K562 (cell line): Measurements from ENCODE around the gene NACA. TPM values are rescaled to one million over a fixed set of nuclear protein-coding genes. Genes with fewer than 3 reads are reported as not detected.
A peak's percentile ranks its signal among the peaks of the same experiment; 100 is the strongest.

Experiments
- AFF1 ChIP-seq, 2 experiments: fragments of 450-650 bp; IDR thresholded peaks; 2 replicates each; pipeline ENCODE4 v1.6.1; 2018; ENCODE audit warnings: mild to moderate bottlenecking in 2 of 2, low read depth in 1 of 2; ENCODE audit not compliant: partially characterized antibody in 2 of 2
- ATF4 ChIP-seq: fragments of 450-650 bp; formaldehyde crosslinking; IDR thresholded peaks from 2 replicates; pipeline ENCODE4 v1.4.0; 2022; ENCODE audit warnings: mild to moderate bottlenecking, moderate library complexity
- EWSR1 ChIP-seq: fragments of 450-650 bp; IDR thresholded peaks from 2 replicates; pipeline ENCODE4 v1.6.1; 2018; ENCODE audit warnings: borderline replicate concordance, mild to moderate bottlenecking, low read depth, moderate library complexity; ENCODE audit not compliant: partially characterized antibody
- MAZ ChIP-seq, 2 experiments: fragments of 450-650 bp in 1 of 2; sonication (generic) in 1 of 2; formaldehyde crosslinking; IDR thresholded peaks in 1 of 2; conservative IDR thresholded peaks in 1 of 2; 2 replicates each; pipeline versions ENCODE4 v1.4.0 to v1.5.0; 2020; ENCODE audit warnings: mild to moderate bottlenecking in 1 of 2, missing genetic modification reagents in 1 of 2
- NBN ChIP-seq: fragments of 450-650 bp; IDR thresholded peaks from 2 replicates; pipeline ENCODE4 v1.6.1; 2016; ENCODE audit warnings: low read depth, mild to moderate bottlenecking
- NCOA2 ChIP-seq, 2 experiments: fragments of 450-650 bp; IDR thresholded peaks; 2 replicates each; pipeline ENCODE4 v1.6.1; 2018; ENCODE audit warnings: mild to moderate bottlenecking in 2 of 2, moderate library complexity in 1 of 2; ENCODE audit not compliant: partially characterized antibody in 2 of 2
- NCOR1 ChIP-seq: fragments of 450-650 bp; IDR thresholded peaks from 2 replicates; pipeline ENCODE4 v1.6.1; 2016; ENCODE audit warnings: mild to moderate bottlenecking, moderate library complexity
- NFE2 ChIP-seq: IDR thresholded peaks from 2 replicates; pipeline ENCODE4 v1.6.1; 2014; ENCODE audit warnings: antibody characterized with exemption, low read depth
- NFRKB ChIP-seq: fragments of 450-650 bp; IDR thresholded peaks from 2 replicates; pipeline ENCODE4 v1.6.1; 2016; ENCODE audit warnings: low read depth
- NFXL1 ChIP-seq: fragments of 450-650 bp; formaldehyde crosslinking; IDR thresholded peaks from 2 replicates; pipeline ENCODE4 v1.4.0; 2021; ENCODE audit warnings: mild to moderate bottlenecking
- NR2C1 ChIP-seq, 2 experiments: fragments of 450-650 bp; IDR thresholded peaks; 2 replicates each; pipeline ENCODE4 v1.6.1; 2017; ENCODE audit warnings: mild to moderate bottlenecking in 2 of 2, antibody characterized with exemption in 1 of 2, inconsistent platforms in 1 of 2, missing compliant biosample characterization in 1 of 2, missing genetic modification characterization in 1 of 2
- SMARCA4 ChIP-seq: fragments of 450-650 bp; IDR thresholded peaks from 2 replicates; pipeline ENCODE4 v1.6.1; 2016
- TCFL5 ChIP-seq: fragments of 250-450 bp; sonication (Bioruptor Pico); conservative IDR thresholded peaks from 2 replicates; pipeline ENCODE4 v1.6.1; 2021; ENCODE audit warnings: mild to moderate bottlenecking, moderate library complexity, matching md5 sums
- TFAM ChIP-seq: fragments of 250-450 bp; sonication (Bioruptor Pico); conservative IDR thresholded peaks from 2 replicates; pipeline ENCODE4 v1.5.0; 2021; ENCODE audit warnings: mild to moderate bottlenecking, moderate library complexity
- THAP7 ChIP-seq: fragments of 250-450 bp; sonication (Bioruptor Pico); IDR thresholded peaks from 2 replicates; pipeline ENCODE4 v1.5.0; 2021
- USF2 ChIP-seq: sonication (generic); formaldehyde crosslinking; IDR thresholded peaks from 2 replicates; pipeline ENCODE4 v1.5.0; 2020; ENCODE audit warnings: missing genetic modification reagents
- ZBTB43 ChIP-seq: sonication (generic); formaldehyde crosslinking; IDR thresholded peaks from 2 replicates; pipeline ENCODE4 v1.8.0; 2023; ENCODE audit warnings: mild to moderate bottlenecking, missing genetic modification reagents
- ZNF124 ChIP-seq: sonication (generic); formaldehyde crosslinking; IDR thresholded peaks from 2 replicates; pipeline ENCODE4 v1.8.1; 2022; ENCODE audit warnings: missing genetic modification reagents
- polyA plus RNA-seq, 8 experiments: library from polyadenylated mRNA; depleted of rRNA in 4 of 8; stranded (reverse) in 5 of 8; unstranded in 3 of 8; fragments of >200 nt; fragmentation: Nextera tagmentation in 2 of 8; fragmentation: Illumina TruSeq in 1 of 8; extraction: Ambion mirVana in 2 of 8; extraction: Trizol in 1 of 8; gene quantifications; 2 replicates each; pipeline versions ENCODE4 v1.2.1 to v1.2.3, GENCODE V29; 2011 to 2014; ENCODE audit warnings: inconsistent platforms in 1 of 8, missing spikeins in 1 of 8
- total RNA-seq, 7 experiments: library from RNA; depleted of rRNA in 6 of 7; stranded (reverse); fragments of >200 nt in 6 of 7; fragmentation: Illumina TruSeq in 2 of 7; extraction: Trizol in 2 of 7; gene quantifications; 2 replicates each; pipeline versions ENCODE4 v1.2.1 to v1.2.3, GENCODE V29; 2011 to 2021; ENCODE audit warnings: low replicate concordance in 1 of 7

Gene NACA
- total and polyA plus RNA-seq, 9 of the 15 experiments (the other 6 are each of a cell fraction or from before 2014, with no cell fraction given) = 1,030 to 2,416 (median 1,645) TPM

GRCh38 chr12:56687223-56688128 lies 37.6 kb downstream of the NACA start (continued):
- TF ChIP-seq ZBTB43 (no peak), TFAM (CRISPR knock-in tag) (no peak), ATF4 (no peak), THAP7 (CRISPR knock-in tag) (no peak), NFXL1 (CRISPR knock-in tag) (no peak), SMARCA4 (no peak), ZNF124 (CRISPR knock-in tag) (no peak), USF2 (CRISPR knock-in tag) (no peak), NR2C1 (IDR thresholded peaks at IDR 0.05) (no peak), NR2C1 (tag; IDR thresholded peaks at IDR 0.05) (no peak), NCOA2 (IDR thresholded peaks at IDR 0.05; ENCODE audit: partially characterized antibody in 2 of 2) (no peak), NBN (no peak), NFE2 (no peak), NFRKB (0 out of 2 replicates have a peak, but pooled peaks have one; percentile 12), NCOR1 (no peak), EWSR1 (no peak), TCFL5 (no peak), MAZ (CRISPR knock-in tag; conservative IDR thresholded peaks at IDR 0.05 in 1 of 2, IDR thresholded peaks at IDR 0.05 in 1 of 2) (peak in 1 of 2 experiments; percentile 40; a peak in 2 of 4 replicates), AFF1 (IDR thresholded peaks at IDR 0.05; ENCODE audit: low read depth in 1 of 2, partially characterized antibody in 2 of 2) (peak in 1 of 2 experiments; percentile 31)
